ENCODE measurements around the gene PCDHGB3.

GRCh38 chr5:141399555-141400258 is 29.7 kb downstream of the PCDHGB3 start:
- TF ChIP-seq POLR2AphosphoS5 (IDR thresholded peaks at IDR 0.05; ENCODE audit: low read depth, low read length) (no peak), TAF1 (IDR thresholded peaks at IDR 0.05; ENCODE audit: borderline replicate concordance, insufficient read depth, low read length) (no peak), FOXP2 (optimal IDR thresholded peaks at IDR 0.05; ENCODE audit: borderline replicate concordance, extremely low read depth, extremely low read length, insufficient read depth) (no peak), REST (IDR thresholded peaks at IDR 0.05; ENCODE audit: insufficient read depth in 1 of 2, low read depth in 2 of 2, low read length in 2 of 2) (no peak), SIN3A (IDR thresholded peaks at IDR 0.05; ENCODE audit: borderline replicate concordance, insufficient read depth, low read length) (no peak)

Measured in PFSK-1 (cell line).